Medulla oblongata (tissue), 1 donor: ENCODE data around the gene SMAGP.

Experiments
- DNase-seq: peaks from one replicate; pipeline ENCODE4 v3.0.0-alpha.2; 2015; ENCODE audit errors: extremely low spot score

SMAGP gene

GRCh38 chr12:51196547-51196946, 73.7 kb downstream of the SMAGP start:
- DNase-seq = no peak

DNA sequence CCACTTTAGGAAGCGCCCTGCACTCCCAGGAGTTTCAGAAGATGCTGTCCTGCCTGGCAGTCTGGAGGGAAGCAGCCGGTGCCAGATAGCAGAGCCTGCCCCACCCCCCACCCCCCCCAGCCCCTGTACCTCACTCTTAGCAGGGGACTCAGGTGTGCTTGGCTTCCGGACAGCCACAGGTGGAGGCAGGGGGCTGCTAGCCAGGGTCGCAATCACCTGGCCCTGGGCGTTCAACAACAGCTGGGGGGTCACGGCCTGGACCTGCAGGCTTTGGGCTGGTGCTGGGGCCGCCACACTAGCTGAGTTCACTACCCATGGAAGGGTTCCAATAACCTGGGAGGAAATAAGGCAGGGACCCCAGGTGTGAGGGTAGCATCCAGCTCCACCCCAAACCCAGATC, 74.4 kb downstream of the SMAGP start:
- no peak for DNase-seq
